KMS-11 (cell line): ENCODE results near the gene TEX48.

Experiments used
- H2AFZ ChIP-seq: fragments of 200-600 bp; sonication (generic); 2 replicates; pipeline ENCODE4 v1.6.1; 2016; ENCODE audit warnings: antibody characterized with exemption, mixed run types, low read depth
- H3K27ac ChIP-seq: fragments of 200-600 bp; sonication (generic); 2 replicates; pipeline ENCODE4 v1.6.1; 2016; ENCODE audit warnings: mild to moderate bottlenecking, mixed run types
- H3K27me3 ChIP-seq: fragments of 200-600 bp; sonication (generic); 2 replicates; pipeline ENCODE4 v1.6.1; 2017; ENCODE audit warnings: mild to moderate bottlenecking, low read depth, mixed run types, moderate library complexity; ENCODE audit not compliant: insufficient read depth
- H3K36me3 ChIP-seq: fragments of 200-600 bp; sonication (generic); 2 replicates; pipeline ENCODE4 v1.6.1; 2017; ENCODE audit warnings: mild to moderate bottlenecking, mixed run types; ENCODE audit not compliant: insufficient read depth
- H3K4me1 ChIP-seq: fragments of 200-600 bp; sonication (generic); 2 replicates; pipeline ENCODE4 v1.6.1; 2016; ENCODE audit warnings: mild to moderate bottlenecking, low read depth, mixed run types; ENCODE audit not compliant: poor library complexity, severe bottlenecking
- H3K4me2 ChIP-seq: fragments of 200-600 bp; sonication (generic); 2 replicates; pipeline ENCODE4 v1.7.0; 2016; ENCODE audit warnings: mild to moderate bottlenecking, mixed run types
- H3K4me3 ChIP-seq: fragments of 200-600 bp; sonication (generic); IDR thresholded peaks from 2 replicates; pipeline ENCODE4 v1.6.1; 2017; ENCODE audit warnings: low read depth, low read length, mixed read lengths; ENCODE audit not compliant: insufficient read depth
- H3K79me2 ChIP-seq: fragments of 200-600 bp; sonication (generic); 2 replicates; pipeline ENCODE4 v1.6.1; 2016; ENCODE audit warnings: low read depth, mixed run types; ENCODE audit not compliant: insufficient read depth
- H3K9ac ChIP-seq: fragments of 200-600 bp; sonication (generic); 2 replicates; pipeline ENCODE4 v1.6.1; 2016; ENCODE audit warnings: mild to moderate bottlenecking, mixed run types
- H4K20me1 ChIP-seq: fragments of 200-600 bp; sonication (generic); 2 replicates; pipeline ENCODE4 v1.6.1; 2016; ENCODE audit warnings: mild to moderate bottlenecking, mixed run types; ENCODE audit not compliant: insufficient read depth
- CTCF ChIP-seq: fragments of 200-600 bp; sonication (generic); conservative IDR thresholded peaks from 2 replicates; pipeline ENCODE4 v1.6.1; 2017; ENCODE audit warnings: low read depth, mild to moderate bottlenecking, antibody characterized with exemption, low read length, moderate library complexity, mixed read lengths

The TEX48 gene

GRCh38 chr9:114664181-114664580 is 17.8 kb downstream of the TEX48 start:
- H2AFZ ChIP-seq = no peak overlapping the region
- no peaks in the 10 kb centered on the region for H3K27me3 ChIP-seq
- no peaks in the 10 kb centered on the region for H3K4me1 ChIP-seq
- H3K9ac ChIP-seq = no peak overlapping the region
- TF ChIP-seq CTCF = no peak
- no peaks in the 10 kb centered on the region for H3K79me2 ChIP-seq
- no peak overlapping the region for H3K4me3 ChIP-seq
- H3K27ac ChIP-seq = no peak overlapping the region
- no peak overlapping the region for H3K4me2 ChIP-seq
- H3K36me3 ChIP-seq = no peaks in the 10 kb centered on the region
- H4K20me1 ChIP-seq = no peaks in the 10 kb centered on the region

- Histone ChIP-seq H3K4me2 (no peak overlapping the region), H3K79me2 (no peaks in the 10 kb centered on the region), H4K20me1 (no peaks in the 10 kb centered on the region), H3K27me3 (no peaks in the 10 kb centered on the region), H3K27ac (no peak overlapping the region), H3K36me3 (no peaks in the 10 kb centered on the region), H2AFZ (no peak overlapping the region), H3K4me1 (no peaks in the 10 kb centered on the region), H3K9ac (no peak overlapping the region), H3K4me3 (no peak overlapping the region)
- peak; percentile 91 for TF ChIP-seq CTCF
Measured at GRCh38 chr9:114662081-114662989, 19.7 kb downstream of the TEX48 start.

- Histone ChIP-seq H3K36me3 (no peaks in the 10 kb centered on the region), H3K27ac (no peak within 1 kb of the TSS), H3K4me2 (no peak within 1 kb of the TSS), H3K4me3 (no peak within 1 kb of the TSS), H3K79me2 (no peaks in the 10 kb centered on the region), H3K27me3 (no peaks in the 10 kb centered on the region), H3K4me1 (peaks cover 14% of the 10 kb centered on the region), H2AFZ (no peak within 1 kb of the TSS), H3K9ac (no peak within 1 kb of the TSS), H4K20me1 (no peaks in the 10 kb centered on the region)
- no peak for TF ChIP-seq CTCF
Measured at GRCh38 chr9:114657705-114658104, 24.3 kb downstream of the TEX48 start, which contains the start of gene TEX53. Gene TEX53 (minus strand): TSS chr9:114657805. CDS start chr9:114657774, 31 bp downstream.

- Histone ChIP-seq H3K4me2 (no peak overlapping the region), H3K79me2 (no peaks in the 10 kb centered on the region), H3K36me3 (no peaks in the 10 kb centered on the region), H3K27me3 (no peaks in the 10 kb centered on the region), H3K27ac (no peak overlapping the region), H3K4me3 (no peak overlapping the region), H4K20me1 (no peaks in the 10 kb centered on the region), H3K9ac (no peak overlapping the region), H3K4me1 (peaks cover 15% of the 10 kb centered on the region), H2AFZ (no peak overlapping the region)
- TF ChIP-seq CTCF = no peak
Measured at GRCh38 chr9:114656301-114656700, 25.7 kb downstream of the TEX48 start.
